Activated T-cell treated with anti-CD3 and anti-CD28 coated beads for 48 hours (primary cell): ENCODE results near the gene USP25.
"Not testable (repeated sequence)": the region's sequence is repeated elsewhere in the genome, so short reads cannot be mapped to it uniquely, and the experiment has no call there.

Experiments used
- DNase-seq: peaks from one replicate; pipeline ENCODE4 v3.0.0-alpha.2; 2020; ENCODE audit warnings: low read depth

USP25 gene

GRCh38 chr21:15732996-15733329 lies 3.2 kb downstream of the USP25 start:
- DNase-seq = no peak

GRCh38 chr21:15735409-15735808 lies 5.6 kb downstream of the USP25 start:
- DNase-seq = no peak

GRCh38 chr21:15735931-15736330 lies 6.1 kb downstream of the USP25 start:
- DNase-seq = not testable (repeated sequence)

DNA sequence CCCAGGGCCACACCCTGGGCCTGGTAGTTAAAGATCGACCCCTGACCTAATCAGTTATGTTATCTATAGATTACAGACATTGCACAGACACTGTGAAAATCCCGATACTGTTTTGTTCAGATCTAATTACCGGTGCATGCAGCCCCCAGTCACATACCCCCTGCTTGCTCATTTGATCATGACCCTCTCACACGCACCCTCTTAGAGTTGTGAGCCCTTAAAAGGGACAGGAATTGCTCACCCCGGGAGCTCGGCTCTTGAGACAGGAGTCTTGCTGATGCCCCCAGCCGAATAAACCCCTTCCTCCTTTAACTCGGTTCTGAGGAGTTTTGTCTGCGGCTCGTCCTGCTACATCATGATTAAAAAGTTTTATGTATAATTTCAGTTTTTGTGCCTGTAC lies 9.0 kb downstream of the USP25 start:
- not testable (repeated sequence) for DNase-seq

DNA sequence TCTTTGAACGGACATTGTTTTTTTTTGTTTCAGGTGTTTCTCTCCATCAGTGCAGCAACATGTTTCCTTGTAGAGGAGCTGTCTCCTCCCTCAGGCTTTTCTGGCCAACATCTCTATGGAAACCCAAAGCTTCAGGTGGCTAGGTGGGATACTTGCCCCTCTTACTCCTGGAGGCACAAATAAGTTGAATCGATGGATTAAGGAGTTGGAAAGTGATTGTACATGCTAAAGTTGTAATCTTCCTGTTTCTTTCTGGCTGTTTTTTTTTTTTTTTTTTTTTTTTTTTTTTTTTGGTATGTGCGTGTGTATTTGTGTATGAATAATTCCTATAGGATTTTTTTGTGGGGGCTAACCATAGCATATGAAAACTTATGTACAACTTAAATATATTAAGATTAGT lies 10.6 kb downstream of the USP25 start:
- no peak for DNase-seq

GRCh38 chr21:15741510-15741909 lies 11.7 kb downstream of the USP25 start:
- no peak for DNase-seq

DNA sequence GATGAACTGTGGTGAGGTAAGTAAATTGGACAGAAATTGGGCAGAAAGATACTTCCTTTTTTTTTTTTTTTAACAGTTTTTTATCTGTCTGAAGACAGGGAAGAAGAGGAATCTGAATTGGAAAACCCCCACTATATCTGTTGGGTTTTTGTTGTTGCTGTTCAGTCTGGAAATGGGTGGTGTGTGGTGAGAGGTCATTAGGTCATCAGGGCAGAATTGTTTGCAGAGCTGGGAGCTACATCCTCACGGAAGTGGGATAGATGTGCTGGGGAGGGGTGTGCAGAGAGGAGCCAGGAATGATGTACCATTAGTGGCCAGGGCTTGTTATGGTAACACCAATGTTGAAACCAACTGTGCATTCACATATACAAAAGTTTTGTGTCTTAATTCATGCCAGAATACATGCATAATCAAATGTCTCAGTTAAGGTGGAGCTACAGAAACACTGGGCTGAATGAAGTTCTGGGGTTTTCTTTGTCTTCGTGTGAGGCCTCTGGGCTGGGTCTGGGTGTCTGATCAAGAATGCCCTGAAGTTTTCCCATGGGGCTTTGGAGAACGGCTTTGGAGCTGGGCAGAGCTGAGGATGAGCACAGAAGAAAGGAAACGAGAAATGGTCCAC lies 12.4 kb downstream of the USP25 start:
- DNase-seq = no peak

DNA sequence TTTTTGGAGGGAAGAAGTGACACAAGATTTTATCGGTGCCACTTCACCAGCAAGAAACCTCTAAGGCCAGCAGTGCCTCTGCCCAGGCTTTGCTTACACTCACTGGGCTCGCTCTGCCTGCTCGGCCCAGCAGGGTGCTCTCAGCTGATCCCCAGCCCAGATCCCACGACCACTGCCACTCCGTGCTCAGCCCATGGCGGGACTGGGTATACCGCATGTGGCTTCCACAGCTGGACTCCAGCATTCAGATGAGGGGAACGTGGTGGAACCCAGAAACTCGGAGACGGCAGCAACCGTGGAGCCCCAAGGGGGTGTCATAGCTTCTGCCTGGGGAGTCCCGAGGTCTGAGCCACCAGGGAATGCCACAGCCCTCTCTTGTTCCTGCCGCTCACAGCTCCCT lies 12.9 kb downstream of the USP25 start:
- DNase-seq = no peak

- DNase-seq = no peak
These were observed 13.8 kb downstream of the USP25 start for GRCh38 chr21:15743593-15743992.

GRCh38 chr21:15744926-15745325 lies 15.1 kb downstream of the USP25 start:
- DNase-seq = no peak

GRCh38 chr21:15748586-15748985 lies 18.8 kb downstream of the USP25 start:
- DNase-seq = no peak

DNA sequence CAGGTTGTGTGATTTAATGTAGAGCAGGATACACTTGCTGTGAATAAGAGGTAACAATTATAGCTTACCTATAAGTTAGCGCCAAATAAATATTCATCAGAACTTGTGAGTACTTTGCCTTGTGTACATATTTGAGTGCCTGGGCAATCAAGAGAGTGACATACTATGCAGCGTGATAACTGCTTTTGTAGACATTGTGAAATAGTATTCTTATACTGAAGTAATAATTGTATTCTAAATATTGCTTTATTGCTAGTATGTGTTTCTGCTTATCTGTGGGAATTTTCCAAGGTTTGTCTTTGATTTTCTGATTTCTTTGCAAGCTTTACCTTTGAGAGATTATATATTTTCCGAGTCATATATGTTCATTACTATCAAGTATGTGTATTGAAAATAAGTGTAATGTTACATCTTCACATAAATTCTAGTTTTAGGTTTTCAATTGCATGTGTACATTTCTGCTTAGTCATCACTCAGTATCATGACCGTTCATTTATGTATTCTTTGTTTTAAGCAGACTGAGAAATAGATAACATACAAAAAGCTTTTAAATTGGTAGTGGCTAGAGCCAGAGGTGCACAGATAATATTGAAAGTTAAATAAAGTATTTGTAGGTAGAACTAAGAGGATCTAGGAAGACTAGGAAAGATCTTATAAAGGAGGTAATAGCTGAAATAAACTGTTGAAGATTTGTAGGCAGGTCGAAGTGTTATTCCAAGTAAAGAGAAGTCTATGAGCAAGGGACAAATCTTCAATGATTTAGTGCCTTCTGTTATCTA lies 19.5 kb downstream of the USP25 start:
- no peak for DNase-seq

GRCh38 chr21:15749861-15750159 lies 20.0 kb downstream of the USP25 start:
- no peak for DNase-seq

- no peak for DNase-seq
These were observed 21.3 kb downstream of the USP25 start for GRCh38 chr21:15751037-15751436.

GRCh38 chr21:15751546-15751945 lies 21.8 kb downstream of the USP25 start:
- DNase-seq = no peak

- no peak for DNase-seq
These were observed 23.1 kb downstream of the USP25 start for GRCh38 chr21:15752763-15753407.

DNA sequence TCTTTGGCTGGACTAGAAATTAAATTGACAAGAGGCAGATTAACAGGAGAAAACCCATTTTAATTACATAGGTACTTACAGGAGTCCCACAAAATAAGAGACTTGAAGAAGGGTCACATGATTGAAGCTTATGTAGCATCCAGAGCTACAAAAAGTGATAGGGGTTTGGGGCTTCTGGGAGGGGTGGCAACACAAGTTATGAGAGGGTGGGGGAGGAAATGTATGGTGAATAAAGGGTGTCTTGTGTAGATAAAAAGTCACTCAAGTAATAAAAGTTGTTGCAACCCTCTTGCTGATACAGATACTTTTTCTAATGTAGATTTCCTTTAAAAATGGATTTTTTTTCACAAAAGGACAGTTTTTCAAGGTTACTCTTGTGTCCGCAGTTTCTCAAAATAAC lies 24.0 kb downstream of the USP25 start:
- no peak for DNase-seq

GRCh38 chr21:15754640-15755039 lies 24.9 kb downstream of the USP25 start:
- no peak for DNase-seq

DNA sequence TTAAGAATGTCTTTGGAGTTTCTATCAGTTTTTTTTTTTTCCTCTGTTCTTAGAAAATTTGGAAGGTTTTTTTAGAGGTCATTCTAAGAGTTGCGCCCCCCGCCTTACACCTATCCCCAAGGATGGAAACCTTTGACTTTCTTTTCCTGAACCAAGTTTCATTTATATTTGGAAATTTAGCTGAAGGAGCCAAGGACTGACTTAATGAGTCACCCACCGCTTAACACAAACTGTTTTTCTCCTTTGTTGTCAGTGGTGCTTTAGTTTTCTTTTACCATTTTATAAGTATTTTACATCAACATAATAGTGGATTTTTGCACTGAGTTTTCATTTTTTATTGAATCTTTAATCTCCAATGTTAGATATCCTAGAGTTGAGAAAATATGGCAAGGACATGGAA lies 25.3 kb downstream of the USP25 start:
- DNase-seq = no peak

DNA sequence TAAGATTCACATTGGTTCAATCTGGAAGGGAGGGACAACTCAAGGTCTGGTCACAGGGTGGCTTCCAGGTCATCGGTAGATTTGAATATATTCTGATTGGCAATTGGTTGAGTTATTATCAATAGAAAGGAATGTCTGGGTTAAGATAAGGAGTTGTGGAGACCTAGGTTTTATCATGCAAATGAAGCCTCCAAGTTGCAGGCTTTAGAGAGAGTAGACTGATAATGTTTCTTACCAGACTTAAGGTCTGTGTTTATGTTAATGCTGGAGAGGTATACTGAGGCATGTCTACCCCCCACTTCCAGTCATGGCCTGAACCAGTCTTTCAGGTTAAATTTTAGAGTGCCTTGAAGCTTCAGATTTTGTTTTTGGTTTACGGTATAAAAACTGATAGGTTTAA lies 29.7 kb downstream of the USP25 start:
- DNase-seq = no peak

DNA sequence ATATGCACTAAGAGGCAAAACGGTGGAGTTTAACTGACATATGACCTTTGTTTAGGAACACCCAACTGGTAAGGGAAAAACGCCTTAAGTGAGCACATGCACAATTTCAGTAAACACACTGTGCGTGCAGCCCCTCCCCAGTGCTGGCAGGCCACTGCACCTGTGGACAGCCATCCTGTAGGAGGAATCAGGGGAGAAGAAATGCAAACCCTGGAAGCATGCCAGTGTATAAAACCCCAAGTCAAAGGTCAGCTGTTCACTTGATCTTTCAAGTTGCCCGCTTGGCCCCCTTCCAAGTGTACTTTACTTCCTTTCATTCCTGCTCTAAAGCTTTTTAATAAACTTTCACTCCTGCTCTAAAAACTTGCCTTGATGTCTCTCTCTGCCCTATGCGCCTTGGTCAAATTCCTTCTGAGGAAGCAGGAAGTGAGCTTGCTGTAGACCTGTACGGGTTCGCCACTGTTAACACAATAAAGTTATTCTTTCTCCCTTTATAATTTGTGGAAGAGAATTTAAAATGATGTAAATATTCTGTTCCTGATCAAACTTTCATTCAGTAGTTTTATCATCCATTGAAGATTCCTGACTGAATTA lies 31.8 kb downstream of the USP25 start:
- no peak for DNase-seq

- DNase-seq = no peak
These were observed 33.6 kb downstream of the USP25 start for GRCh38 chr21:15763359-15763758.

- no peak for DNase-seq
These were observed 35.1 kb downstream of the USP25 start for GRCh38 chr21:15764878-15765277.
